Loucy (cell line): ENCODE results near the gene GAS6.

Source experiments
- EZH2phosphoT487 ChIP-seq: fragments of 200-600 bp; IDR thresholded peaks from 2 replicates; pipeline ENCODE4 v1.6.1; 2018; ENCODE audit warnings: antibody characterized with exemption, mild to moderate bottlenecking, moderate library complexity, borderline replicate concordance
- TF ChIP-seq, protein P1 (sequence below): fragments of 200-600 bp; sonication (generic); conservative IDR thresholded peaks from 2 replicates; pipeline ENCODE4 v1.5.1; 2014; ENCODE audit warnings: mild to moderate bottlenecking, antibody characterized with exemption, low read length

DNA sequence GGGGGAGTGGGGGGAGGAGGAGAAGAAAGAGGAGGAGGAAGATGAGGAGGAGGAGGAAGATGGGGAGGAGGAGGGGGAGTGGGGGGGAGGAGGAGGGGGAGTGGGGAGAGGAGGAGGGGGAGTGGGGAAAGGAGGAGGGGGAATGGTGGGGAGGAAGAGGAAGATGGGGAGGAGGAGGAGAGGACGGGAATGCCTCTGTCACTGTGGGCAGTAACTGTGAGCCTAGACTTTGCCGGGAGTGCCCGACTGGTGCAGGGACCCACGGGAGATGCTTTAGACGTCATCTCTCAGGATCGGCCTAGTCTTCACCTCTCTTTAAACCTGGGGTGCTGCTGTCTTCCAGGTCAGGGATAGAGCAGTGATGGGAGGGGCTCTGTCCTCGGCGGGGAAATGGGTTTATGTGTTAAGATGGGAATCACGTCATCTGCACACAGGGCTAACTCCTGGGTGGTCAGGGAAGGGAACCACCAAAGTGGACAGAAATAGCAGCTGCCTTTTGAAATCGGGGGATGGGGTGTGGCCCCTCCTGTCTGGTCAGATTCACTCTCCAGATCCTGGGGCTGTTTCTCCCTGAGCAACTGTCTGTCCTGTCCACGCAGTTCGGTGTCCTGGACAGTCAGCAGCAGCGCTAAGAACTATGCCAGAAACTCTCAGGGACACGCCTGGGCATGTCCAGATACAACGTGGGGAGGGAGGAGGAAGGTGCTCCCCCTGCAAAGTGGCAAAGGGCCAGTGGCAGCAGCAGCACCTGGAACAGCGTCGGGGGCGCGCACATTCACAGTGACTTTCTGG is 26.9 kb downstream of the GAS6 start:
- TF ChIP-seq, protein P1, sequence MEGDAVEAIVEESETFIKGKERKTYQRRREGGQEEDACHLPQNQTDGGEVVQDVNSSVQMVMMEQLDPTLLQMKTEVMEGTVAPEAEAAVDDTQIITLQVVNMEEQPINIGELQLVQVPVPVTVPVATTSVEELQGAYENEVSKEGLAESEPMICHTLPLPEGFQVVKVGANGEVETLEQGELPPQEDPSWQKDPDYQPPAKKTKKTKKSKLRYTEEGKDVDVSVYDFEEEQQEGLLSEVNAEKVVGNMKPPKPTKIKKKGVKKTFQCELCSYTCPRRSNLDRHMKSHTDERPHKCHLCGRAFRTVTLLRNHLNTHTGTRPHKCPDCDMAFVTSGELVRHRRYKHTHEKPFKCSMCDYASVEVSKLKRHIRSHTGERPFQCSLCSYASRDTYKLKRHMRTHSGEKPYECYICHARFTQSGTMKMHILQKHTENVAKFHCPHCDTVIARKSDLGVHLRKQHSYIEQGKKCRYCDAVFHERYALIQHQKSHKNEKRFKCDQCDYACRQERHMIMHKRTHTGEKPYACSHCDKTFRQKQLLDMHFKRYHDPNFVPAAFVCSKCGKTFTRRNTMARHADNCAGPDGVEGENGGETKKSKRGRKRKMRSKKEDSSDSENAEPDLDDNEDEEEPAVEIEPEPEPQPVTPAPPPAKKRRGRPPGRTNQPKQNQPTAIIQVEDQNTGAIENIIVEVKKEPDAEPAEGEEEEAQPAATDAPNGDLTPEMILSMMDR: no peak
- TF ChIP-seq EZH2phosphoT487: no peak
